WERI-Rb-1 (cell line): ENCODE data around the gene MAPK12.

Source experiments
- DNase-seq: peaks from one replicate; pipeline ENCODE4 v3.0.0-alpha.2; 2020
- H3K27ac ChIP-seq: fragments of 250-450 bp; sonication (Bioruptor Pico); 2 replicates; pipeline ENCODE4 v1.5.1; 2020; ENCODE audit warnings: mild to moderate bottlenecking, moderate library complexity
- H3K27me3 ChIP-seq: fragments of 250-450 bp; sonication (Bioruptor Pico); 2 replicates; pipeline ENCODE4 v1.5.1; 2021; ENCODE audit warnings: mild to moderate bottlenecking, low read depth, moderate library complexity; ENCODE audit not compliant: insufficient read depth, severe bottlenecking
- H3K36me3 ChIP-seq: fragments of 250-450 bp; sonication (Bioruptor Pico); 2 replicates; pipeline ENCODE4 v1.5.1; 2020; ENCODE audit warnings: mild to moderate bottlenecking, moderate library complexity
- H3K4me3 ChIP-seq: 2 replicates; pipeline ENCODE4 v1.5.1; 2011; ENCODE audit warnings: low read depth, mild to moderate bottlenecking, control low read depth, low read length
- H3K9me3 ChIP-seq: fragments of 250-450 bp; sonication (Bioruptor Pico); 2 replicates; pipeline ENCODE4 v1.5.1; 2021; ENCODE audit warnings: mild to moderate bottlenecking, moderate library complexity; ENCODE audit not compliant: severe bottlenecking
- CTCF ChIP-seq: IDR thresholded peaks from 2 replicates; pipeline ENCODE4 v1.5.1; 2011; ENCODE audit warnings: low read depth, mild to moderate bottlenecking, control low read depth, inconsistent platforms, low read length

Gene MAPK12

GRCh38 chr22:50229370-50229769, 32.1 kb downstream of the MAPK12 start:
- DNase-seq: no peak
- Histone ChIP-seq H3K27ac (no peak overlapping the region), H3K36me3 (peaks cover 10% of the 10 kb centered on the region), H3K27me3 (no peaks in the 10 kb centered on the region), H3K4me3 (no peak overlapping the region), H3K9me3 (no peaks in the 10 kb centered on the region)
- no peak for TF ChIP-seq CTCF

GRCh38 chr22:50228366-50228765, 33.1 kb downstream of the MAPK12 start:
- Histone ChIP-seq H3K27me3 (no peaks in the 10 kb centered on the region), H3K36me3 (peaks cover 17% of the 10 kb centered on the region), H3K27ac (no peak overlapping the region), H3K4me3 (no peak overlapping the region), H3K9me3 (no peaks in the 10 kb centered on the region)
- DNase-seq: no peak
- no peak for TF ChIP-seq CTCF

GRCh38 chr22:50227579-50228215, 33.8 kb downstream of the MAPK12 start:
- H3K27ac ChIP-seq: no peak overlapping the region
- no peaks in the 10 kb centered on the region for H3K9me3 ChIP-seq
- DNase-seq: no peak
- H3K27me3 ChIP-seq: no peaks in the 10 kb centered on the region
- H3K36me3 ChIP-seq: peaks cover 24% of the 10 kb centered on the region
- no peak for TF ChIP-seq CTCF
- H3K4me3 ChIP-seq: no peak overlapping the region

GRCh38 chr22:50226875-50227165, 34.7 kb downstream of the MAPK12 start:
- H3K4me3 ChIP-seq: no peak overlapping the region

GRCh38 chr22:50226063-50226874, 35.2 kb downstream of the MAPK12 start:
- TF ChIP-seq CTCF: no peak
- DNase-seq: no peak
- H3K36me3 ChIP-seq: peaks cover 36% of the 10 kb centered on the region

More at GRCh38 chr22:50226875-50227165, 34.7 kb downstream of the MAPK12 start:
- DNase-seq: no peak
- Histone ChIP-seq H3K27ac (no peak overlapping the region), H3K27me3 (no peaks in the 10 kb centered on the region), H3K9me3 (no peaks in the 10 kb centered on the region), H3K36me3 (peaks cover 30% of the 10 kb centered on the region)
- TF ChIP-seq CTCF: no peak

More at GRCh38 chr22:50226063-50226874, 35.2 kb downstream of the MAPK12 start:
- H3K27ac ChIP-seq: no peak overlapping the region
- no peak overlapping the region for H3K4me3 ChIP-seq
- H3K9me3 ChIP-seq: no peaks in the 10 kb centered on the region
- no peaks in the 10 kb centered on the region for H3K27me3 ChIP-seq
